Activated naive CD4-positive, alpha-beta T cell treated with Interleukin-2 at 50 U/mL for 16 hours (primary cell): ENCODE measurements around the gene VCPKMT.

Experiments
- DNase-seq: peaks from one replicate; pipeline ENCODE4 v3.0.0-alpha.2; 2020

The VCPKMT gene

DNA sequence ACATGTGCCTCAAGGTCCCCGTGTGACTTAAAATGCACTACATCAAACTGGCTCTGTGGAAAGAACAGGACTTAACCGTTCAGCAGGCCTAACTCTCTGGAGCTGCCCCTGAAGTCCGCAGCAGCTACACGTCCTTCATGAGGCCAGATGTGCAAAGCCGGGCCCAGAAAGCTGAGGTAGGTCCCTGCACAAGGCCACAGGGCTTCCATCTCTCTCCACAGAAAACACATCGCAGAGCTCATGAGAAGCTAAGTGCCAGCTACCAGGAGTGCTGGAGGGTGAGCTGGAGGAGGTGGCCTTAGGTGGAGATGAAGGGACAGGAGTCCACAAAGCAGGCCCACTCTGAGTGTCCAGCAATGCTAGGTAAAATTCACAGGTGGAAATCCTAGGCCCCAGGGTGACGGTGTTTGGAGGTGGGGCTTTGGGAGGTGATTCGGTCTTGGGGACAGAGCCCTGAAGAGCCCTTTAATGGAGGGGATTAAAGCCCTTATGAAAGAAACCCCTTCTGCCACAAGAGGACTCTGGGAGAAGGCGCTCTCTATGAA lies 52.4 kb downstream of the VCPKMT start:
- DNase-seq: no peak

DNA sequence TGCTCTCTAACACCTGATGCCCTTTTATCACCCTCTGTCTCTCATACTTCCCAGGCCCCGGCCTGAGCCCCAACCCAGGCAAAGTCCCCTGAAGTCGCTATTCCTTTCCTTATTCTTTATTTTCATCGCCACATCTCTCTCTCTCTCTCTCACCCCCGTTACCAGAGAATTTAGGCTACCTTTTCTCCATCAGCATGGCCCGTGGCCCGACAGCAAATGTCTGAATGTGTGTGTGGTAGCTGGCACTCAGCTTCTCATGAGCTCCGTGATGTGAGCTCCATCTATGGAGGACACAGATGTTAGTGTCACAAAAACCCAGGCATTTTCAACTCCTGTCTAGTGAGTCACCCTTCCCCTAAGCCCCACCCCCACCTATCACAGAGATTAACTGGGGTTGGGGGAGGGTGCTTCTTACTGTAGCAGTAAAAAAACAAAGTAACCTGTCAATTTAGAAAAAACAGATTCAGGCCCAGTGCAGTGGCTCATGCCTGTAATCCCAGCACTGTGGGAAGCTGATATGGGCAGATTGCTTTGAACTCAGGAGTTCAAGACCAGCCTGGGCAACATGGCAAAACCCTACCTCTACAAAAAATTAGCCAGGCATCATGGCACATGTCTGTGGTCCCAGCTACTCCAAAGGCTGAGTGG lies 53.8 kb downstream of the VCPKMT start:
- DNase-seq: peak; percentile 84

DNA sequence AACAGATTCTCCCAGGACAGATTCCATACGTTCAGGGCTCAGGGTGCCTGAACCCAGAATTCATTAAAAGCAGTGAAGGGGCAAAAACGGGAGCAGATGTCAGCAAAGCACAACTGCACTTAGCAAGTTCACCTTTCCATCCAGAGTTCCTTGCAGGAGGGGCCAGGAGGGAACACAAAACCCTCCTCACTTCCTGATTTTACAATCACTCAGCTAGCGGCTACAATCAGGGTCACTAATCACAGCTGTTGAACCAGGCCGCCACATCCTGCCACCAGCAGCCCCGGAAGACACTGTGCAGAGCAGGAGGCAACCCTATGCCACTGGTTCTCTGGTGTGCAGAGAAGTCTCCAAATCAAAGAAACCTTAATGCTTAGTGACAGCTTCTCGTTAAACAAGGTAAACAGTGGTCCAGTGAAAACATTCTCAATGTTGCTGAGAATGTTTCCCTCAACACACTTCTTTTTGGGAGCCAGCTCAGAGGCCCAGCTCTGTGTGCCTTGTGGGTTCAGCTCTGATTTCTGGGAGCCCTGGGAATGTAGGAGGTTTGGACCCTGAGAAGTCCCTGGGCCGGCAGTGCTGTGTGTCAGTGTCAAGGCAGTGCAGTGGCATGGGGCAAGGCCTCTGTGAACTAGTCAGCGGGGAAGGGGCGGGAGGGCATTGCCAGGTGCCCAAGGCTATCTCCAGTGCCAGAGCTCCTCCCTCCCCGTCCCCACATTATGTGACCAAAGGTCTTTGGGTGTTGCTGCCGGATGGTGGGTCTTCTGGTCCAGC lies 54.5 kb downstream of the VCPKMT start:
- DNase-seq: peak; percentile 65

DNA sequence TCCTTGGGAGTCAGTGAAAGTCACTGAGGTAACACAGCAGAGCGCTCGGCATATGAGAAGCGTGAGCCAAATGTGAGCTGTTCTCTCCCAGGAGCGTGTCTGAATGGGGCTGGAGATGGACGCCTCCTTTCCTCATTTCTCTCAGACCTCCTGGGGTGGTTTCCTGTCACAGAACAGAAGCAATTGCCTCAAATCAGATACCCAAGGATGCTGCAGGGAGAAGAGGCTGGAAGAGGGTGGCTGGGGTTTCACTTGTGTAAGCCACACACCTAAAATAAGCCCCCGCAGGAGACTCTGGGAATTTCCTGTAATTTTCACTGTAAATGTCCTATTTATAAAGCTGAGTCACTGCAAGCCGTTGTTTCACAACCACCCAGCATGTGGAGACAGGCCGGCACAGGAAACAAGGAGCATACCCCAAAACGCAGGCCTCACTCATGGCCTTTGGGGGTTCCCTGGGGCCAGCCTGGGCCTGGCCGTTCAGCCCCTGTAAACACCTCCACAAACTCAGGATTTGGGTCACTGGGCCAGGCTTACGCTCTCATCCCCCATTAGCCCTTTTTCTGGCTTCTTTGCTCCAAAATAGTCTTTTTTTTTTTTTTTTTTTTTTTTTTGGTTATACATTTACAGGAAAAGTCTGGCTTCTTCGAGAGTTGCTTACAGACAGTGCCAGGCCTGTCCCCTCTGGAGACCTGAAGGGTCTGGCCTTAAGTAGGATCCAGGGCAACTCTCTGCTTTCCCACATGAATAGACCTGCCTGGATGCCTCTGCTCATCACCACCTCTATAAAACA lies 55.3 kb downstream of the VCPKMT start:
- peak; percentile 57 for DNase-seq

DNA sequence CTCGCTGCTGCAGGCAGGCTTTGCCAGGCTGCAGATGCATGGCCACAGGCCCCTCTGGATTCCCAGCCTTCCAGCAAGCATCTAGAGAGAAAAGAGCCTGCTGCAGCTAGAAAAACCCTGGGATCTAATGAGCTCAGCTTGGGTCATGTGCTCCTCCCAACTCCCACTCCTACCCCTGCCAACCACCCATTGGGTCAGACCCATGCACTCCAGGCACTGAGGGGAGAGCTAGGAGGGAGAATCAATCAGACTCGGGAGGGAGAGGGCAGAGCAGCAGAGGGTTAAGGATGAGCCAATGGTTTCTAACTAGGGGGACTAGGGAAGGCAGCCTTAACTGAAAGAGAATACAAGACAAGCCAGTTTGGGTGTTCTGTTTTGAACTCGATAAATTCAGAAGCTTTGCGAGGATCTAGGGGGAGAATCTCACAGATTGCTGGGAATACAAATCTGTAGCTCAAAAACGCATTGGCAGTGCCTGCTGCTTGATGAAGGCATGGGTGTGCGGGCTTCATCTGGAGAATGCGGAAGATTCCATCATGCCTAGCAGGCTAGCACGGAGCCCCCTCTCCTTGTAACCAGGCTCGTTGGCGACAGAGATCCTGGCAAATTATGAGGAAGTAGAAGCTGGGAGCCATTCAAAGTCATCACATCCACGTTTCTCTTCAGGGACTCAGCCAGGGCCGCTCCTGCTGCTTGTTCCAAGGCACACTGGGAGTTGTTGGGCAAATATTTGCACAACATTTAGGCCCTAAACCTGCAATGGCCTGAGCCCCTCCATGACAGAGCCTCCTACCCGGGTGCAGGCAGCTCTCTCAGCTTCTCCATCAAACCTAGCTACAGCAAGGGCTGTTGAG lies 56.4 kb downstream of the VCPKMT start:
- DNase-seq: no peak
